Measurements from ENCODE around the gene RFX3.

RFX3 gene

GRCh38 chr9:3288686-3289085 is 237.1 kb downstream of the RFX3 start:
- H3K4me2 ChIP-seq (ENCODE audit: low read depth, low read length, poor library complexity, severe bottlenecking) = no peak overlapping the region
- H3K9ac ChIP-seq (ENCODE audit: low read length) = no peak overlapping the region
- no peak overlapping the region for H2AFZ ChIP-seq (ENCODE audit: low read depth, low read length, severe bottlenecking)
- no peak overlapping the region for H3K27ac ChIP-seq (ENCODE audit: low read depth, low read length)
- H3K36me3 ChIP-seq (ENCODE audit: low read length) = no peaks in the 10 kb centered on the region
- no peak for TF ChIP-seq CTCF (IDR thresholded peaks at IDR 0.05; ENCODE audit: insufficient read depth, low read length, poor library complexity, severe bottlenecking)
- TF ChIP-seq EZH2phosphoT487 (conservative IDR thresholded peaks at IDR 0.05; ENCODE audit: low read length) = no peak
- H3K27me3 ChIP-seq (ENCODE audit: low read length) = no peaks in the 10 kb centered on the region
- no peaks in the 10 kb centered on the region for H3K9me2 ChIP-seq (replicated peaks; ENCODE audit: insufficient read depth, low read length)
- no peak overlapping the region for H3K4me3 ChIP-seq (ENCODE audit: insufficient read depth, low read length, poor library complexity, severe bottlenecking)
- H3K79me2 ChIP-seq (ENCODE audit: insufficient read depth, low read length) = no peaks in the 10 kb centered on the region
- H3F3A ChIP-seq (ENCODE audit: insufficient read depth) = no peaks in the 10 kb centered on the region
- H4K20me1 ChIP-seq (ENCODE audit: low read depth, low read length) = no peaks in the 10 kb centered on the region
- no peaks in the 10 kb centered on the region for H3K9me3 ChIP-seq (ENCODE audit: insufficient read depth, low read length)

GRCh38 chr9:3285365-3286161 is 240.2 kb downstream of the RFX3 start:
- Histone ChIP-seq H3K27ac (ENCODE audit: low read depth, low read length) (no peak overlapping the region), H4K20me1 (ENCODE audit: low read depth, low read length) (no peaks in the 10 kb centered on the region), H2AFZ (ENCODE audit: low read depth, low read length, severe bottlenecking) (no peak overlapping the region), H3F3A (ENCODE audit: insufficient read depth) (no peaks in the 10 kb centered on the region), H3K27me3 (ENCODE audit: low read length) (no peaks in the 10 kb centered on the region), H3K9me2 (replicated peaks; ENCODE audit: insufficient read depth, low read length) (no peaks in the 10 kb centered on the region), H3K79me2 (ENCODE audit: insufficient read depth, low read length) (no peaks in the 10 kb centered on the region), H3K4me3 (ENCODE audit: insufficient read depth, low read length, poor library complexity, severe bottlenecking) (no peak overlapping the region), H3K9ac (ENCODE audit: low read length) (no peak overlapping the region), H3K9me3 (ENCODE audit: insufficient read depth, low read length) (no peaks in the 10 kb centered on the region), H3K36me3 (ENCODE audit: low read length) (no peaks in the 10 kb centered on the region), H3K4me2 (ENCODE audit: low read depth, low read length, poor library complexity, severe bottlenecking) (no peak overlapping the region)
- TF ChIP-seq CTCF (IDR thresholded peaks at IDR 0.05; ENCODE audit: insufficient read depth, low read length, poor library complexity, severe bottlenecking) (no peak), EZH2phosphoT487 (conservative IDR thresholded peaks at IDR 0.05; ENCODE audit: low read length) (no peak)

GRCh38 chr9:3282365-3282764 is 243.4 kb downstream of the RFX3 start:
- no peak overlapping the region for H3K27ac ChIP-seq (ENCODE audit: low read depth, low read length)
- H2AFZ ChIP-seq (ENCODE audit: low read depth, low read length, severe bottlenecking) = no peak overlapping the region
- no peaks in the 10 kb centered on the region for H3K27me3 ChIP-seq (ENCODE audit: low read length)
- TF ChIP-seq CTCF (IDR thresholded peaks at IDR 0.05; ENCODE audit: insufficient read depth, low read length, poor library complexity, severe bottlenecking) (no peak), EZH2phosphoT487 (conservative IDR thresholded peaks at IDR 0.05; ENCODE audit: low read length) (no peak)
- H3K9me3 ChIP-seq (ENCODE audit: insufficient read depth, low read length) = no peaks in the 10 kb centered on the region
- H3K79me2 ChIP-seq (ENCODE audit: insufficient read depth, low read length) = no peaks in the 10 kb centered on the region
- no peaks in the 10 kb centered on the region for H3K9me2 ChIP-seq (replicated peaks; ENCODE audit: insufficient read depth, low read length)
- H3F3A ChIP-seq (ENCODE audit: insufficient read depth) = no peaks in the 10 kb centered on the region
- no peaks in the 10 kb centered on the region for H3K36me3 ChIP-seq (ENCODE audit: low read length)
- H3K4me3 ChIP-seq (ENCODE audit: insufficient read depth, low read length, poor library complexity, severe bottlenecking) = no peak overlapping the region
- H4K20me1 ChIP-seq (ENCODE audit: low read depth, low read length) = no peaks in the 10 kb centered on the region
- no peak overlapping the region for H3K9ac ChIP-seq (ENCODE audit: low read length)
- H3K4me2 ChIP-seq (ENCODE audit: low read depth, low read length, poor library complexity, severe bottlenecking) = no peak overlapping the region

All from SU-DHL-6 (cell line).